ENCODE data around the gene DTX4. TPM values are rescaled to one million over a fixed set of nuclear protein-coding genes. Genes with fewer than 3 reads are reported as not detected.

DTX4 gene
- polyA plus RNA-seq, 1 of the 3 experiments (the other 2 are of a cell fraction), result 0.05 TPM

DNA sequence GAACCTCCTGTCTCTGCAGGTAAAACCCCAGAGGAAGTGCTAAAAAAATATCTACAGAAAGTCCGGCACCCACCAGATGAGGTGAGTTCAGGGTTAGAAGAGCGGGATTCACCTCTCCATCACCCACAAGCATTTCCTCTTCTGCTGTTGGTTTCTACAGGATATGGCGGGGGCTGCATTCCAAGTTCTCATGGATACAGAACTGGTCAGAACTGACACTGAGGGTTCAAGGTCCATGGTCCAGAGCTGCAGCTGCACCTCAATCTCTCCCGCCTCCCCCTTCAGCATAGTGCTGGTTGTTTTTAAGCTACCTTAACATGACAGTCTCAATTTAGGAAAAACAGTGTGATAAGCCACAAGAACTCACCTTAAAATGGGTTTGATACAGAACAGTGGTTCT lies 19.2 kb downstream of the DTX4 start:
- Histone ChIP-seq H3K9me2 (no peaks in the 10 kb centered on the region), H3K4me2 (no peak overlapping the region), H3K36me3 (replicated peaks in 1 of 2; ENCODE audit: control insufficient read depth in 1 of 2, insufficient read depth in 2 of 2, low read length in 1 of 2) (no peaks in the 10 kb centered on the region), H4K20me1 (ENCODE audit: insufficient read depth) (no peaks in the 10 kb centered on the region), H3K9me3 (no peaks in the 10 kb centered on the region), H3F3A (replicated peaks; ENCODE audit: insufficient read depth) (no peaks in the 10 kb centered on the region), H2AFZ (ENCODE audit: low read depth) (no peak overlapping the region), H3K27ac (ENCODE audit: low read depth in 2 of 2, low read length in 1 of 2) (no peak overlapping the region), H3K4me3 (ENCODE audit: low read depth in 2 of 2, low read length in 1 of 2) (no peak overlapping the region), H3K79me2 (ENCODE audit: insufficient read depth) (no peaks in the 10 kb centered on the region), H3K27me3 (ENCODE audit: insufficient read depth) (peaks cover 5% of the 10 kb centered on the region; the same call in 1 of the 2 replicates), H3K4me1 (ENCODE audit: control insufficient read depth in 1 of 2, insufficient read depth in 2 of 2, low read depth in 1 of 2, low read length in 1 of 2) (no peaks in the 10 kb centered on the region), H3K9ac (no peak overlapping the region)
- TF ChIP-seq POLR2AphosphoS5 (IDR thresholded peaks at IDR 0.05; ENCODE audit: low read depth, low read length), result no peak
- TF ChIP-seq YY1 (IDR thresholded peaks at IDR 0.05; ENCODE audit: low read depth), result no peak
- no peak for TF ChIP-seq MEF2A (IDR thresholded peaks at IDR 0.05; ENCODE audit: borderline replicate concordance, low read depth)
- TF ChIP-seq NFIC (IDR thresholded peaks at IDR 0.05; ENCODE audit: borderline replicate concordance), result no peak
- TF ChIP-seq CHD2 (IDR thresholded peaks at IDR 0.05; ENCODE audit: low read length, partially characterized antibody), result no peak
- TF ChIP-seq, protein P1, sequence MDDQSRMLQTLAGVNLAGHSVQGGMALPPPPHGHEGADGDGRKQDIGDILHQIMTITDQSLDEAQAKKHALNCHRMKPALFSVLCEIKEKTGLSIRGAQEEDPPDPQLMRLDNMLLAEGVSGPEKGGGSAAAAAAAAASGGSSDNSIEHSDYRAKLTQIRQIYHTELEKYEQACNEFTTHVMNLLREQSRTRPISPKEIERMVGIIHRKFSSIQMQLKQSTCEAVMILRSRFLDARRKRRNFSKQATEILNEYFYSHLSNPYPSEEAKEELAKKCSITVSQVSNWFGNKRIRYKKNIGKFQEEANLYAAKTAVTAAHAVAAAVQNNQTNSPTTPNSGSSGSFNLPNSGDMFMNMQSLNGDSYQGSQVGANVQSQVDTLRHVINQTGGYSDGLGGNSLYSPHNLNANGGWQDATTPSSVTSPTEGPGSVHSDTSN (IDR thresholded peaks at IDR 0.05), result no peak
- TF ChIP-seq RFX5 (IDR thresholded peaks at IDR 0.05; ENCODE audit: low read length), result no peak
- no peak for TF ChIP-seq FOXM1 (IDR thresholded peaks at IDR 0.05; ENCODE audit: low read depth)
- TF ChIP-seq TEAD4 (IDR thresholded peaks at IDR 0.05; ENCODE audit: borderline replicate concordance, insufficient read depth), result no peak
- TF ChIP-seq, protein P2, sequence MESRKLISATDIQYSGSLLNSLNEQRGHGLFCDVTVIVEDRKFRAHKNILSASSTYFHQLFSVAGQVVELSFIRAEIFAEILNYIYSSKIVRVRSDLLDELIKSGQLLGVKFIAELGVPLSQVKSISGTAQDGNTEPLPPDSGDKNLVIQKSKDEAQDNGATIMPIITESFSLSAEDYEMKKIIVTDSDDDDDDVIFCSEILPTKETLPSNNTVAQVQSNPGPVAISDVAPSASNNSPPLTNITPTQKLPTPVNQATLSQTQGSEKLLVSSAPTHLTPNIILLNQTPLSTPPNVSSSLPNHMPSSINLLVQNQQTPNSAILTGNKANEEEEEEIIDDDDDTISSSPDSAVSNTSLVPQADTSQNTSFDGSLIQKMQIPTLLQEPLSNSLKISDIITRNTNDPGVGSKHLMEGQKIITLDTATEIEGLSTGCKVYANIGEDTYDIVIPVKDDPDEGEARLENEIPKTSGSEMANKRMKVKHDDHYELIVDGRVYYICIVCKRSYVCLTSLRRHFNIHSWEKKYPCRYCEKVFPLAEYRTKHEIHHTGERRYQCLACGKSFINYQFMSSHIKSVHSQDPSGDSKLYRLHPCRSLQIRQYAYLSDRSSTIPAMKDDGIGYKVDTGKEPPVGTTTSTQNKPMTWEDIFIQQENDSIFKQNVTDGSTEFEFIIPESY (IDR thresholded peaks at IDR 0.05; ENCODE audit: borderline replicate concordance, low read depth), result no peak
- no peak for TF ChIP-seq RXRA (IDR thresholded peaks at IDR 0.05; ENCODE audit: borderline replicate concordance, low read depth)
- TF ChIP-seq MXI1 (IDR thresholded peaks at IDR 0.05; ENCODE audit: low read depth, low read length), result no peak
- no peak for TF ChIP-seq RCOR1 (IDR thresholded peaks at IDR 0.05; ENCODE audit: low read length)
- TF ChIP-seq, protein P3, sequence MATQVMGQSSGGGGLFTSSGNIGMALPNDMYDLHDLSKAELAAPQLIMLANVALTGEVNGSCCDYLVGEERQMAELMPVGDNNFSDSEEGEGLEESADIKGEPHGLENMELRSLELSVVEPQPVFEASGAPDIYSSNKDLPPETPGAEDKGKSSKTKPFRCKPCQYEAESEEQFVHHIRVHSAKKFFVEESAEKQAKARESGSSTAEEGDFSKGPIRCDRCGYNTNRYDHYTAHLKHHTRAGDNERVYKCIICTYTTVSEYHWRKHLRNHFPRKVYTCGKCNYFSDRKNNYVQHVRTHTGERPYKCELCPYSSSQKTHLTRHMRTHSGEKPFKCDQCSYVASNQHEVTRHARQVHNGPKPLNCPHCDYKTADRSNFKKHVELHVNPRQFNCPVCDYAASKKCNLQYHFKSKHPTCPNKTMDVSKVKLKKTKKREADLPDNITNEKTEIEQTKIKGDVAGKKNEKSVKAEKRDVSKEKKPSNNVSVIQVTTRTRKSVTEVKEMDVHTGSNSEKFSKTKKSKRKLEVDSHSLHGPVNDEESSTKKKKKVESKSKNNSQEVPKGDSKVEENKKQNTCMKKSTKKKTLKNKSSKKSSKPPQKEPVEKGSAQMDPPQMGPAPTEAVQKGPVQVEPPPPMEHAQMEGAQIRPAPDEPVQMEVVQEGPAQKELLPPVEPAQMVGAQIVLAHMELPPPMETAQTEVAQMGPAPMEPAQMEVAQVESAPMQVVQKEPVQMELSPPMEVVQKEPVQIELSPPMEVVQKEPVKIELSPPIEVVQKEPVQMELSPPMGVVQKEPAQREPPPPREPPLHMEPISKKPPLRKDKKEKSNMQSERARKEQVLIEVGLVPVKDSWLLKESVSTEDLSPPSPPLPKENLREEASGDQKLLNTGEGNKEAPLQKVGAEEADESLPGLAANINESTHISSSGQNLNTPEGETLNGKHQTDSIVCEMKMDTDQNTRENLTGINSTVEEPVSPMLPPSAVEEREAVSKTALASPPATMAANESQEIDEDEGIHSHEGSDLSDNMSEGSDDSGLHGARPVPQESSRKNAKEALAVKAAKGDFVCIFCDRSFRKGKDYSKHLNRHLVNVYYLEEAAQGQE (IDR thresholded peaks at IDR 0.05; ENCODE audit: low read depth, low read length), result no peak
- CTCF ChIA-PET, result interaction anchor here (1.5 to 4.1 kb wide), 2 partner anchors 14 to 20 kb away, joined by 3 to 29 read pairs; partner anchors contain the start of gene DTX4
- 81% methylated on average over 4 of the region's 4 CpGs for WGBS (ENCODE audit: low lambda C conversion rate)
- POLR2A ChIA-PET, result no interaction called here
- DNase-seq, result no peak
